Measurements from ENCODE around the gene IMMT. TPM values are rescaled to one million over a fixed set of nuclear protein-coding genes. Genes with fewer than 3 reads are reported as not detected.

Gene IMMT
- polyA plus RNA-seq, 1 donor (not counting 4 experiments of a cell fraction or from before 2014, with no cell fraction given) = 91.5 TPM

- no peak overlapping the region for H3K4me3 ChIP-seq (ENCODE audit: control insufficient read depth in 2 of 3, extremely low read depth in 1 of 3, insufficient read depth in 2 of 3, low read depth in 1 of 3, low read length in 3 of 3)
- no peaks in the 10 kb centered on the region for H3K9me1 ChIP-seq (ENCODE audit: control insufficient read depth, extremely low read depth, insufficient read depth, low read length)
- DNase-seq (ENCODE audit: low read depth, low spot score) (no peak), FAIRE-seq (no peak)
- H4K20me1 ChIP-seq (ENCODE audit: control insufficient read depth, extremely low read depth, insufficient read depth, low read length) = no peaks in the 10 kb centered on the region
- no peak for TF ChIP-seq EZH2 (IDR thresholded peaks at IDR 0.05; ENCODE audit: low read length)
- TF ChIP-seq, protein P1, sequence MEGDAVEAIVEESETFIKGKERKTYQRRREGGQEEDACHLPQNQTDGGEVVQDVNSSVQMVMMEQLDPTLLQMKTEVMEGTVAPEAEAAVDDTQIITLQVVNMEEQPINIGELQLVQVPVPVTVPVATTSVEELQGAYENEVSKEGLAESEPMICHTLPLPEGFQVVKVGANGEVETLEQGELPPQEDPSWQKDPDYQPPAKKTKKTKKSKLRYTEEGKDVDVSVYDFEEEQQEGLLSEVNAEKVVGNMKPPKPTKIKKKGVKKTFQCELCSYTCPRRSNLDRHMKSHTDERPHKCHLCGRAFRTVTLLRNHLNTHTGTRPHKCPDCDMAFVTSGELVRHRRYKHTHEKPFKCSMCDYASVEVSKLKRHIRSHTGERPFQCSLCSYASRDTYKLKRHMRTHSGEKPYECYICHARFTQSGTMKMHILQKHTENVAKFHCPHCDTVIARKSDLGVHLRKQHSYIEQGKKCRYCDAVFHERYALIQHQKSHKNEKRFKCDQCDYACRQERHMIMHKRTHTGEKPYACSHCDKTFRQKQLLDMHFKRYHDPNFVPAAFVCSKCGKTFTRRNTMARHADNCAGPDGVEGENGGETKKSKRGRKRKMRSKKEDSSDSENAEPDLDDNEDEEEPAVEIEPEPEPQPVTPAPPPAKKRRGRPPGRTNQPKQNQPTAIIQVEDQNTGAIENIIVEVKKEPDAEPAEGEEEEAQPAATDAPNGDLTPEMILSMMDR (optimal IDR thresholded peaks at IDR 0.05 in 1 of 3, IDR thresholded peaks at IDR 0.05 in 1 of 3, conservative IDR thresholded peaks at IDR 0.05 in 1 of 3; ENCODE audit: extremely low read depth in 1 of 3, insufficient read depth in 2 of 3, low read length in 3 of 3) = no peak
- H3K9me3 ChIP-seq (ENCODE audit: control insufficient read depth, low read depth, low read length) = no peaks in the 10 kb centered on the region
- H3K9ac ChIP-seq (ENCODE audit: control insufficient read depth, extremely low read depth, insufficient read depth, low read length) = no peak overlapping the region
- no peaks in the 10 kb centered on the region for H3K4me1 ChIP-seq (ENCODE audit: control insufficient read depth, extremely low read depth, insufficient read depth, low read length)
- H3K79me2 ChIP-seq (ENCODE audit: control insufficient read depth, insufficient read depth, low read length) = no peaks in the 10 kb centered on the region
- dilution Hi-C loops (cut with MboI; ENCODE audit: extremely low pct_ligation_motif_present, low sequenced_read_pairs) = no loop called here
- no peaks in the 10 kb centered on the region for H3K27me3 ChIP-seq (ENCODE audit: control insufficient read depth, extremely low read depth, insufficient read depth, low read length)
- H2AFZ ChIP-seq (ENCODE audit: control insufficient read depth, low read length) = no peak overlapping the region
- peaks cover 3 to 18% of the 10 kb centered on the region in 2 experiments for H3K36me3 ChIP-seq (ENCODE audit: control insufficient read depth in 2 of 2, extremely low read depth in 1 of 2, insufficient read depth in 2 of 2, low read length in 2 of 2)
- no peak overlapping the region for H3K4me2 ChIP-seq (ENCODE audit: control insufficient read depth, extremely low read depth, insufficient read depth, low read depth, low read length)
- H3K27ac ChIP-seq (ENCODE audit: control insufficient read depth, insufficient read depth, low read length) = no peak overlapping the region
Measured at GRCh38 chr2:86157009-86157556, 38.2 kb downstream of the IMMT start.

DNA sequence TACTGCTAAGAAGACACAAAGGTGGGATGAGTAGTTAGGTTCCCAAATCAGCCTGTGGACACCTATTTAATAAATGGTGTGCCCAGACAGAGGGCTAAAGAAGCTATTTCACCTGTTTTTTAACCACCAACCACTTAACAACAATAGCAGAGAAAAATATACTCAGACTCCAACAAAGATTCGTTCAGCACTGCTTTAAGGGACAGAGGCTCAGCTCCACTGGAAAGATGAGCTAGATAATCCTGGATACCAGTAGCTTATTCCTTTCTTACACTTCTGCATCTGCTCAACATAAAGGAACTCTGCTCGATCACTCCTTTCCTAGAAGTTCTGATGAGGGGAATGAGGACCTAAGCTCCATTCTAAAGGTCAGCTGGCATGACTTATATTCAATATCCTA, 44.8 kb downstream of the IMMT start:
- H4K20me1 ChIP-seq (ENCODE audit: control insufficient read depth, extremely low read depth, insufficient read depth, low read length) = no peaks in the 10 kb centered on the region
- H3K79me2 ChIP-seq (ENCODE audit: control insufficient read depth, insufficient read depth, low read length) = no peaks in the 10 kb centered on the region
- FAIRE-seq = no peak
- DNase-seq (ENCODE audit: low read depth, low spot score) = no peak
- H3K4me2 ChIP-seq (ENCODE audit: control insufficient read depth, extremely low read depth, insufficient read depth, low read depth, low read length) = no peak overlapping the region
- H3K4me1 ChIP-seq (ENCODE audit: control insufficient read depth, extremely low read depth, insufficient read depth, low read length) = no peaks in the 10 kb centered on the region
- dilution Hi-C loops (cut with MboI; ENCODE audit: extremely low pct_ligation_motif_present, low sequenced_read_pairs) = no loop called here
- H3K9ac ChIP-seq (ENCODE audit: control insufficient read depth, extremely low read depth, insufficient read depth, low read length) = no peak overlapping the region
- H3K27me3 ChIP-seq (ENCODE audit: control insufficient read depth, extremely low read depth, insufficient read depth, low read length) = no peaks in the 10 kb centered on the region
- H3K9me1 ChIP-seq (ENCODE audit: control insufficient read depth, extremely low read depth, insufficient read depth, low read length) = no peaks in the 10 kb centered on the region
- TF ChIP-seq, protein P1 (optimal IDR thresholded peaks at IDR 0.05 in 1 of 3, IDR thresholded peaks at IDR 0.05 in 1 of 3, conservative IDR thresholded peaks at IDR 0.05 in 1 of 3; ENCODE audit: extremely low read depth in 1 of 3, insufficient read depth in 2 of 3, low read length in 3 of 3) = no peak
- TF ChIP-seq EZH2 (IDR thresholded peaks at IDR 0.05; ENCODE audit: low read length) = no peak
- H3K9me3 ChIP-seq (ENCODE audit: control insufficient read depth, low read depth, low read length) = no peaks in the 10 kb centered on the region
- no peak overlapping the region for H3K4me3 ChIP-seq (ENCODE audit: control insufficient read depth in 2 of 3, extremely low read depth in 1 of 3, insufficient read depth in 2 of 3, low read depth in 1 of 3, low read length in 3 of 3)
- H3K36me3 ChIP-seq (ENCODE audit: control insufficient read depth in 2 of 2, extremely low read depth in 1 of 2, insufficient read depth in 2 of 2, low read length in 2 of 2) = peaks cover 23 to 26% of the 10 kb centered on the region in 2 experiments
- no peak overlapping the region for H3K27ac ChIP-seq (ENCODE audit: control insufficient read depth, insufficient read depth, low read length)
- no peak overlapping the region for H2AFZ ChIP-seq (ENCODE audit: control insufficient read depth, low read length)
